Astrocyte of the cerebellum (primary cell): Measurements from ENCODE around the gene PRKN.

Experiments
- DNase-seq: peaks from one replicate; pipeline ENCODE4 v3.0.0-alpha.2; 2011; ENCODE audit warnings: low read depth
- H3K4me3 ChIP-seq: 2 replicates; pipeline ENCODE4 v1.5.1; 2011; ENCODE audit warnings: mild to moderate bottlenecking, low read depth, low read length, moderate library complexity
- in situ Hi-C: cut with HindIII; loops from 2 replicates; pipeline ENCODE4 v1.10.0; 2017; ENCODE audit warnings: low sequenced_read_pairs
- TF ChIP-seq, protein P1 (sequence below): IDR thresholded peaks from 2 replicates; pipeline ENCODE4 v1.5.1; 2012; ENCODE audit warnings: low read length, low read depth, moderate library complexity, mild to moderate bottlenecking; ENCODE audit errors: missing control alignments

PRKN gene

DNA sequence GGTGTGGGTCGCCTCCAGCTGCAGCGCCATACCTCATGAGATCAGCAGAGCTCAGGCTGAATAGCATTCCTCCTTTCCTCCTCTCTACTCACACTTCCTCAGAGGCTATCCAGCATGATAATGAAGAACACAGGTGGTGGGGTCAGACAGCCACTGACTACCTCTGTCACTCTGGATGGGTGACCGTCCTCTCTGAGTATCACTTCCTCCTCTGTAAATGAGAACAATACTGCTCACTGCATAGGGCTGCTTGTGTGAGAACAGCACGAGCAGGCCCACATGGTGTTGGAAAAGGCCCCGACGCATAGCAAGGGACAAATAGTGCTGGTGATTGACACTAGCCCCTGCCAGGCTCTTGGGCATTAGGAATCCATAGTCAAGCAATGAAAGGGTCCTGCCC, 239.1 kb downstream of the PRKN start:
- TF ChIP-seq, protein P1, sequence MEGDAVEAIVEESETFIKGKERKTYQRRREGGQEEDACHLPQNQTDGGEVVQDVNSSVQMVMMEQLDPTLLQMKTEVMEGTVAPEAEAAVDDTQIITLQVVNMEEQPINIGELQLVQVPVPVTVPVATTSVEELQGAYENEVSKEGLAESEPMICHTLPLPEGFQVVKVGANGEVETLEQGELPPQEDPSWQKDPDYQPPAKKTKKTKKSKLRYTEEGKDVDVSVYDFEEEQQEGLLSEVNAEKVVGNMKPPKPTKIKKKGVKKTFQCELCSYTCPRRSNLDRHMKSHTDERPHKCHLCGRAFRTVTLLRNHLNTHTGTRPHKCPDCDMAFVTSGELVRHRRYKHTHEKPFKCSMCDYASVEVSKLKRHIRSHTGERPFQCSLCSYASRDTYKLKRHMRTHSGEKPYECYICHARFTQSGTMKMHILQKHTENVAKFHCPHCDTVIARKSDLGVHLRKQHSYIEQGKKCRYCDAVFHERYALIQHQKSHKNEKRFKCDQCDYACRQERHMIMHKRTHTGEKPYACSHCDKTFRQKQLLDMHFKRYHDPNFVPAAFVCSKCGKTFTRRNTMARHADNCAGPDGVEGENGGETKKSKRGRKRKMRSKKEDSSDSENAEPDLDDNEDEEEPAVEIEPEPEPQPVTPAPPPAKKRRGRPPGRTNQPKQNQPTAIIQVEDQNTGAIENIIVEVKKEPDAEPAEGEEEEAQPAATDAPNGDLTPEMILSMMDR, result no peak
- DNase-seq, result no peak
- no peak overlapping the region for H3K4me3 ChIP-seq
- in situ Hi-C loops, result no loop called here

DNA sequence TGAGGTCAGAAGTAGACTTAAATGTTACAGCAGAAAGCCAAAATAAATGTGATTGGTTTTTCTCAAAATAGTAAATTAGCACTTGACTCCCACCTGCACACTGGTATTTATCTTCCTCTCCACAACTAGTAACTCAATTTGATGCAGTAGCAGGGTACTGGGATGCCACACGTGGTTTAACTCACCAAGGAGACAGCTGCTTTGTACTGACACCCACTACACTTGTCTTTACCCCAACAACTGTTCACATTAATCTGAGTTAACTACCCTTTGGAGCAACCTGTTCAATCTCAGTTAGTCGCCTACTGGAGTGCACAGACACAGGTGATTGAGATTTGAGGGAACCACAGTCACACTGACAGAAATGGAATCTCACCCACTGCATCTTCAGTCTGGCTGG, 242.1 kb downstream of the PRKN start:
- H3K4me3 ChIP-seq, result no peak overlapping the region
- TF ChIP-seq, protein P1, result no peak
- DNase-seq, result no peak
- in situ Hi-C loops, result no loop called here

DNA sequence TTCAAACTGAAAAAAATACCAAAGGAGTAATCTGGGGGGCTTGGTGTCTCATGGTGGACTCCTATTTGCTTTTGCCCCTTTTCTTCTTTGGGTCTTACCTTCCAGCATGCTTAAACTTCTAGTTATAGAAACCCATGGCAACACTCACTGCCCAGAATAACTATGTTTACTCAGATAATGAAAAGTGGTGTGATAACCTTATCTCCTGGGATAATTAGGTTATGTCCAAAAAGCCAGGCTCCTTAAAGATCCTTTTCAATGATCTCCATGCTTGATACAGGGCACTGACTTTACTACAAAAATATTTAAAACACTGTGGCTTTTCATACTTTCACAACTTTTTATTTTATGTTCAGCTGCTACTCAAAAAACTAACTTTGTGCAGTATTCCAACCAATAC, 245.6 kb downstream of the PRKN start:
- TF ChIP-seq, protein P1, result no peak
- in situ Hi-C loops, result no loop called here
- no peak overlapping the region for H3K4me3 ChIP-seq
- DNase-seq, result no peak

DNA sequence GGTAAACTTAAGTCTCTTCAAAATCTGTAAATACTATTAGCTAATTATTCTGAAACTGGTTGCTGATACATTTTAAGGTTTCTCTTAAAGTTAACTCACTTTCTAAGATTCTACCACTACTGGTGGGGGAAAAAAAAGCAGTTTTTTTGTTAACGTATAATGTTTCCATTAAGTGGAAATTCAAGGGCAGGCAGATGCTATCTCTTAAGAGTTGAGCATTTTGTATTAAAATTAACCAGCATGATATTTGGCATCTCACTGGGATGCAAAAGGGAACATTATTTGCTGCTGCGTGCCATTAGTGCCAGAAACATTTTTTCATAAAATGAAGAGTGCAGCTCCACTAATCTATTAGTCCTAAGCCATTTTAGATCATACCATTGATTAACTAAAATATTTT, 246.2 kb downstream of the PRKN start:
- H3K4me3 ChIP-seq, result no peak overlapping the region
- TF ChIP-seq, protein P1, result no peak
- in situ Hi-C loops, result no loop called here
- DNase-seq, result no peak

DNA sequence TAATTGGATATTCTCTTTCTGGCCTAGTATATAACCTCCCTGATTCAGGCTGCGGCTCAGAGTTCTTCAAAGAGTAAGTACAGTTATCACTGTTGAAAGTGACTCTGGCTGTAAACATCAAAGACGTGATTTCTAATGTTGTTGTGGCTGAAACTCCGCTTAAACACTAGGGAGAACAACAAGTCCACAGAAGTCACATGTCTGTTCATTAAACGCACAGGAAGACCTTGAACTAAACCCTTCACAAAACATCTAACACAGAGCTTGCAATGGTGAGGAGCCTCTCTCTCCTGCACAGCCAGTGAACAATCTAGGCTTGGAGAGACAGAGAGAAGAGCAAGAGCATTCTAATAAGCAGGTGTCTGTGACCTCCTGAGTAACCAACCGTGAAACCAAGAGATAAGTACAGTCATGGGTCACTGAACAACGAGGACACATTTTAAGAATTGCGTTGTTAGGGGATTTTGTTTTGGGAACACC, 249.3 kb downstream of the PRKN start:
- no peak overlapping the region for H3K4me3 ChIP-seq
- no peak for DNase-seq
- TF ChIP-seq, protein P1, result no peak
- in situ Hi-C loops, result no loop called here

DNA sequence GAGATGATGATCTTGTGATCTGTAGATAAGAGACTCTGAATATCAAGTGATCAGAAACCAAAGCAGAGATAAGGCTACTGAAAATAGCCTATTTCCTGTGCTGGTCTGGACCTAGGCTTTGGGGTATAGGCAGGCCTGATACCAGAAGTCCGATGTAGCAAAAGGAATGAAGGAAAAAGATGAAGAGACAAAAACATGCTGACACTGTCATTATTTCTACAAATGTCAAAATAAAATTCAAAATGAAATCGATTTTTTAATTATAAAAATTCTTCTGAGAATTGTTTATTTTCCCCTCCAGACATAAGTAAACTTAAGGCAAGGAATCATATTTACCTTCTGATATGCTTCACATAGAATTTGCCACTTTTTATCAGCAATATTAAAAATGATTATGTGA, 252.8 kb downstream of the PRKN start:
- no peak overlapping the region for H3K4me3 ChIP-seq
- TF ChIP-seq, protein P1, result no peak
- no peak for DNase-seq
- in situ Hi-C loops, result no loop called here

DNA sequence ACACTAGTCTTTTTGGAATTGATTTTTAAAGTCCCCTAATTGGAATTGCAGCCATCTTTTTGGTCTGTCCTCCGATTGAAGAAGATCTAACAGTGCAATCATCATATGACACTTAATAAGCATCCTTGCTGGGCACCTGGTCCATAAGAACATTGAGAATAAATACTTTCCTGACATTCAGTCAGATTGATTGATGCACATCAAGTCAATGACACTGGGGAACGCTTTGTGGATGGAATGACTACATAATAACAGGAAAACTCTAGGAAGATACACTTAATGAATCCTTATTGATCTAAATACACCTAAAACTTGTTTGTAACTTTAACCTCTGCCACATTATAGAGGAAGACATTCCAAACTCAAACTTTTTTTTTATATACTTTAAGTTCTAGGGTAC, 255.7 kb downstream of the PRKN start:
- in situ Hi-C loops, result no loop called here
- TF ChIP-seq, protein P1, result no peak
- no peak for DNase-seq
- no peak overlapping the region for H3K4me3 ChIP-seq
